GM21576 (cell line): ENCODE results near the gene DAB2IP.

Experiments used
- ATAC-seq: cut with Tn5 transposase; IDR thresholded peaks from one replicate; pipeline ENCODE4 v1.9.1; 2021; ENCODE audit warnings: mild to moderate bottlenecking, moderate library complexity; ENCODE audit not compliant: unreplicated experiment

Gene DAB2IP

DNA sequence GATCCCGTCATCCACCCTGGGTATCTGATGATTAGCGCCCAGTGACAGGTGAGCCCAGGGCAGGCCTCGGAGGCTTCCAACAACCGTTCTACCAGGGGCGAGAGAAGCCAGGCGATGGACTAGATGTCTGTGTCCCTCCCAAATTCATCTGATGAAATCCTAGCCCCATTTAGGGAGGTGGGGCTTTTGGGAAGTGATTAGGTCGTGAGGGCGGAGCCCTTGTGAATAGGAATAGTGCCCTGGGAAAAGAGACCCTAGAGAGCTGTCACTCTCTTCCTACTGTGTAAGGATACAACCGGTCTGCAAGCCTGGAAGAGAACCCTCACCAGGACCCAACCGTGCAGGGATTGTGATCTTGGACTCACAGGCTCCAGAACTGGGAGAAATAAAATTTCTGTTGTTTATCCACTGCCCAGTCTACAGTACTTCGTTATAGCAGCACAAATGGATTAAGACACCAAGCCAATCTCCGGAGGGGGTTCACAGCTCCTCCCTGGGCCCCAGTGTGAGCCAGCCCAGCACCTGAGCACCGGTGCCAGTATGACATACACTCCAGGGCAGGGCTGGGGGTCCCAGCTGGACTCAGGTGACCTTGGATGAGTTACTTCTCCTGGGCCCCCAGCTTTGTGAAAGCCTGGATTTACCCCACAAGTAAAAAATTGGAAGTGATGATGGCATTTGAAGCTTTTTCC is 162.2 kb downstream of the DAB2IP start:
- no peak for ATAC-seq

DNA sequence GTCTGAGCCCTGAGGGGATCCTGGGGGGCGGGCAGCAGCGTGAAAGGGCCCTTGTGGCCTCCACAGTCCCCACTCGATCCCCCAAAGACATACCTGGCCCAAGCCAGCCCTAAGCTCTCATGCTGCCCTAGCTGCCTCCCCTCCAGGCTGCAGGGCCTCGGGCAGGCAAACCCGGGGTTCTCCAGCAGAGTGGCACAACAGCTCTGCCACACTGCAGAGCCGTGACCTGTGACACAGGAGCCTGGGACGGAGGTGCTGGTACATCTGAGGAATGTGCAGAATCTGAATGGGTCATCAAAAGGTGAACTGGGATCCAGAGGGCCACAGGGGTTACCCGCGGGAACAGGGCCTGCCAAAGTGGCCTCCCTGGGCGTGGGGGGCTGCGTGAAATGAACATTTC is 163.2 kb downstream of the DAB2IP start:
- ATAC-seq = no peak

DNA sequence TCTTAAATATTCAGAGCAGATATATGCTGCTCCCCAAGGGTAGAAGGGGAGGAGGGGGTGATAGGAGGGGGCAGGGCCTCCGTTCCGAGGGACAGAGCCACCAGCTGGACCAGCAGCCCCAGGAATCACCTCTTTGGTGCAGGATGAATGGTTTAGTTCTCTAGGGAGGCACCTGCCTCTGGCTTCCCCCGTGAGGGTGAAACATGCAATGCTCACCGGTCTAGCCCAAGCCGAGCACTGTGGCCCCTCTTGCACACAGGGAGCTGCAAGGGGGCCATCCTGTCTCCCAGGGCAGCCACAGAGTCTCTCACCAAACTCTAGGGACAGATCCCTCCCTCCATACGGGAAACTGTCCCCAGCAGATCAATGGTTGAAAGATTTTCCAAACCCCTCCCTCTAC is 163.7 kb downstream of the DAB2IP start:
- no peak for ATAC-seq

DNA sequence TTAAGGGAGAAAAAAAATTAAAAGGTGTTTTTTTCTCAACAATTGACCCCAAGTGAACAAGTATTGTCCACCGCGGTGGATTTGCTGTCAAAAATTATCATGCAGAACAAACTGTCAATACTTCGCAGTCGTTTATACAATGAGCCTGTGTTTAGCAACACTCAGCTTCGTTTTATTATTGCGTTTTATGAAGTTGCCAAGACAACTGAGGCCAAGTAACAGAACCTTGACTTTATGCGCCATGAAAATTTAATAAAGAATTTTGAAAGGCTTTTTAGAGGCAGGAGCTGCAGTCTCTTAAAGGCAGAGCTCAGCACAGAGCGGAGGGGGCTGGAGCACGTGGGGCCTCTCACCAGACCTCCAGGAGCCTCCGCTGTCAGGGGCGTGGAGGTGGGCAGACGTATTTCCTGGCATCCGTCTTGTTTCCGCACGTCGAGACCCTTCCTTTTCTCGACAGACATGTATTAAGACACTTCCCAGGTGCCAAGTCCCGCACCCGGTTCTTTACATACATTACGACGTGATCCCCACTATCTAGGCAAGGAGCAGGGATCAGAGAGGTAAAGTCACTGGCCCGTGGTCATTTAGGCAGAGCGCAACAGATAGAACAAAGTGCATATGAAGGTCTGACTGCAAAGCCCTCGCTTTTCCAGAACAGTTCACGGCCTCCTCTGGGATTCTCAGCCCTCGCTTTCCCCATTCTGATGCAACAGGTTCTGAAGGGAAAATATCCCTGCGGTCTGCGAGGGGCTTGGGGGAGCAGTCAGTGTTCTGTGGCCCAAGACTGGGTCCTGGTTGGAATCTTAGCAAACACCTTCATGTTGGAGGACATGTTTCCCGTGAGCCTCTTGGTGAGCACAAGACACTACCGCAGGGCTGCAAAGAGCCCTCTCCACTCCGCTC is 164.4 kb downstream of the DAB2IP start:
- no peak for ATAC-seq

DNA sequence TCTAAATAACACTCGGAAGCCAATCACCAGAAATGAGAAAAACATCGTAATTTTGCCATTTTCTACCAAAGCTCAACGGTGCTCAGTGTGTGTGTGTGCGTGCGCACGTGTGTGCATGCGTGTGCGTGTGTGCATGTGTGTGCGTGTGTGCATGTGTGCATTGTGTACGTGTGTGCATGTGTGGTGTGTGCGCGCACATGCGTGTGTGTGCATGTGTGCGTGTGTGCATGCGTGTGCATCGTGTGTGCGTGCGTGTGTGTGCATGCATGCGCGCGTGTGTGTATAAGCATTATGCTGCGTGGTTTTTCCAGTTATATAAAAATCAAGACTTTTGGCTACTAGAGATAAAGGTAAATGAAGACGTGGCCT is 165.0 kb downstream of the DAB2IP start:
- no peak for ATAC-seq

DNA sequence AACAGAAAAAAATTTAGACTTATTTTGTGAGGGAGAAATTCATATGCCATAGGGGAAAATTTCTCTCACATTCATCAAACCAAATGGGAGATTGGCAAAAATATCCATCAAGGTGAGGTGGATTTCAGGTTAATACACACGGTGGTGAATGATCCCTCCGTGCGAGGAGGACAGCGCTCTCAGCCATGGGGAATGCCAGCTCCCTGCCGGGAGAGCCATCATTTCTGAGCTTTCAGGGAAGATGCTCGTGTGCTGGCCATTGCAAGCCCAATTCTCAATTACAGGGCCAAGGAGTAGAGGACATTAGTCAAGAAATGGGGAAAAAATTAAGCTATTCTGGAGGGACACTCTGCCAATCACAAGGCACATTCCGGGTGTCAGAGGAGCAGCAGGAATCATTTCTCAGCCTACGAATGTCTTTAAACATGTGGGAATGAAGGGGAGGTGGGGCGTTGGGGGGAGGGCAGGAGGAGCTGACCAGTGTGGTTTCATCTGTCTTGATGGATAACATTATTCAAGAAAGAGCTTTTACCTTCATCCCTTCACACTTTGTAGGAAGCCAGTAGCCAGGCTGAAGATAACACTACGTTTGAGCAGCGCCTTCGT is 165.5 kb downstream of the DAB2IP start:
- ATAC-seq = no peak

DNA sequence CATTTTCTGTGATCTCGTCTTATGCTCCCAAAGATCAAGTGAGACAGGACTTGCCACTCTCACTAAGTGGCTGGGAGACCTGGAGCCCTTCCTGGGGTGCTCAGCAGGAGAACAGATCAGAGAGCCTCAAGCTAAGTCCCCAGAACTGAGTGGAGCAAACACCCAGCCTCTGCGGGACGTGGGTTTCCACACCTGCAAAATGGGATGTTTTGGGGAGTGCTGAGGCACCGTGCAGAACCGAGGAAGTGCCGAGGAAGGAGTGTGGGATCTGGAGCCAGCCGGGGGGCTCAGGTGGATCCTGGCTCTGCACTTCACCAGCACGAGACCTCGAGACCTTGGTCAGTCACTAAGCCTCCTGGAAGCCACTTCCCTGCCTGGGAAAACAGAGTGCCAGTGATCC is 166.0 kb downstream of the DAB2IP start:
- no peak for ATAC-seq

DNA sequence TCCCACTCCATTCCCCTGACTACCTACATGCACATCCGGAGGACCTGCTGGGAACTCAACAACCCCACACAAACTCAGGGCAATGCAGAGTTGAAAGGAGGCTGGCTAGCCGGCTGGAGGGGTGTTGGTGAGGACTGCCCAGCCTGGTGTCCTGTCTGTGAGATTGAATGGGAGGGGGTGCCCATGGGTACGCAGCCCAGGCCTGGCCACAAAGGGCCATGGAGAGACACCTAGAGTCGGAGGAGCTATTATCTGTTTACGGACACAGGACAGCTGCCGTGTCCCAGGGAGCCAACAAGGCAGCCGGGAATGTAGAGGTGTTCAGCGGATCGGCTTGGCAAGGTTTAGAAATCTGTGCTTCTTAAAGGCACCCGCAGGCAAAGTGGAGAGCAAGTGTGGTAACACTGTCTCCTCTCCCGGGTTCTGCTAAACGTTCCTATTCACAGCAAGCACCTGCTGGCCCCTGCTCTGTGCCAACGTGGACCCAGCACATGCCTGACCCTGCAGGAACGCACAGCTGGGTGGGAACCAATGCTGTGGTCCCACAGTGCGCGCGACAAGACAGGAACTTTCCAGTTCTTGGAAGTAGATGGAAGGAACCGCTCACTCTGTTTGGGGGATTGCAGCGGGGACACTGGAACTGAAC is 166.7 kb downstream of the DAB2IP start:
- ATAC-seq = no peak

DNA sequence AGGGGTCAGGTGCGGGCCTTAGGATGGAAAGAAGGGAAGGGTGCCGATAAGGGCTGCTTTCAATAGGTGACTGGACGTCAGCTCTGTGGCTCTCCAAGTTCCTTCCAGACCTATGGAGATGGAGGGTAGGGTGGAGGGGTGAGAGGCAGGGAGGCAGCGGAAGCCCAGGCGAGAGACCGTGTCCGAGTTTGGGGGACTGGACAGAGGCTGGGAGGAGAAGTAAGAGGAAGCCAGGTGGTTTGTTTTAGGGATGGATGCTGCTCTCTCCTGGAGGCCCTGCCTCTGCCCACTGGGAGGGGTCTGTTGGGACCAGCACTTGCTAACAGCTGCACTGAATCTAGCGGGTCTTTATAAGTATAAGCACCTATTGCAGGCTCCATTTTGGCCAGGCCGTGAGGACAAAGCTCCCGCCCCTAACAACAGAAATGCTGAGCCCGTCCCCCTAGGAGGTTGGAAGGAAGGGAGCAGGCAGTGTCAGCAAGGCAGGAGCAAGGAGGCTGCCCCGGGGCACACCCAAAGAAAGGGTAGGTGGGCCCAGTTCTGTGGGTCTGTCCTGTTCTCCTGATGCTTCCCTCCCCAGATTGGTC is 167.5 kb downstream of the DAB2IP start:
- ATAC-seq = no peak

DNA sequence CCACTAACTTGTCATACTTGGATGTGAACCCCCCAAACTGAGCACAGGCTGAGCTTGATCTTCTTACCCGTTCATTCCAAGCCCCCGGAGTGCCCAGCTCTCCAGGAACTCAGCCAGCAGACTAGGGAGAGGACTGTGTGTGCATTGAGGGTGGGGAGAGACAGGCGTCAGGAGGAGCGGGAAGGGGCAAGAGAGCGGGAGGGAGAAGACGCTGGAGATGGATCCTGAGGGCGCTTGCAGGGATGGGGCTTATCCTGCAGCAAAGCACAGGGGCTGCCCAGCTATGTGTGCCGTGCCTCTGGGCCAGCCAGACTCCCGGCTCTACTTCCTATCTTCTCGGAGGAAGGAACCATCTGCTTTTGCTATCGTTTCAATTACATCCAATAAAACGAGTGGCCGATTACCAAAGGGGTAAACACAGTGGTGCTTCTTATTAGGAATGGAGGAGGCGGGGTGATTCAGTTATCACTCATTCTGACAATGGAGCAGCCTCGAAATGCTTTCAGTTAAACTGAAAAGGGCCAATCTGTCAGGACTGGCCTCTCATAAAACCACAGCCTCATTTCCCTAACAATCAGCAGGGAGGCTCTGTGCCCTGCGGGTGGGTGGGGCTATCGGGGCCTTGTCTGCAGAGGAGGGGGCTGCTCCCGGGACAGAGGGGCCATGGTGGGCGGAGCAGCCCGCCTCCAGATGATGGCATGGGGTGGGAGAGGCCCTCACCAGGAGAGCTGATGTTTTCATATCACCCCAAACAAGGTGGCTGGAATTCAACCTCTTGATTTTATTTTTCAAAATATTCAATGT is 168.2 kb downstream of the DAB2IP start:
- ATAC-seq = no peak

DNA sequence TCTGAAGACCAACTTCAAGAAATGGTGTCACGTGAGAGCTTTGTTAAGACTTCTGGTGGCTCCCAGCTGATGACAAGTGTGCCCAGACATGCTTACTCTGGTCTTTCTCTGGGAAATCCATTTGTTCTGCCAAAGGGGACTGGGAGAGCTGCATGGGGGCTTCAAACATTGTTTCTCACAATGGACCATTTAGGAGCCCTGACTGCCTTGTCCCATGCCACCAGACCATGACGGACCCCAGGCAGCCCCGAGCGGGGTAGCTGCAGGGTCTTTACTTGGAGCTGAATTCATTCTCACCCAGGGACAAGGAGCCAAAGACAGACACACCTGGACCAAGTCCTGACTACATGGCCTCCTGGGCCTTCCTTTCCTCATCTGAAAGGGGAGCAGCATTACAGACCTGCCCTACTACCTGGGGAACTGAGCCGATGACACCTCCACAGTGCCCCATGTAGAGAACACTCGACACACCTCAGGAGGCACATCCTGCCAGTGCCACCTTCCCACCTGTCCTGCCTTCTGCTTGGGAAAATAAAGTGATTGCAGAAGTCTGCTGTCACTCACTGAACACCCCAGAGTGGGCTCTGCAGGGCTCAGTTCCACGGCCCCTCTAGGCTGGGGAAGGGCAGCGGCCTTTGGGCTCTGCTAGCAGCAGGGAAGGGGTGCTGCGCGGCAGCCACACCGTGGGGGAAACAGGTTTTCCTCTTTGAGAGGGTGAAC is 169.0 kb downstream of the DAB2IP start:
- no peak for ATAC-seq

DNA sequence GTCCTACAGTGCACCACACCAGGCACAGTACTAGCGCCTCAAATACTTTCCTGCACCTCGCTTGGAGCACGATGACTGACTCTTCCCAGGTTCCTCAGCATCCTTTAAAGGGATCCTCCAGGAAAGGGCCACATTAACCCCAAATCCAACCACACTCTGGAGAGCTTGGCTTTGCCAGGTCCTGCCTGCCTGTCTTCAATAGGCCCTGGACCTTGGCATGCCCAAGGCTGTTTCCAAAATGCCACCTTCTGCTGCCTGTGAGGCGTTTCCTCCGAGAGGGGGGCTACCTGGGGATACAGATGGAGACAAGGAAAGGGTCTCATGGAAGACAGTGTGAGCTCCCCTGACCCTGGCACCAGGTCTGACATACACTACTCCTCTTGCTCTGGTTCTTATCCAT is 169.9 kb downstream of the DAB2IP start:
- ATAC-seq = no peak

DNA sequence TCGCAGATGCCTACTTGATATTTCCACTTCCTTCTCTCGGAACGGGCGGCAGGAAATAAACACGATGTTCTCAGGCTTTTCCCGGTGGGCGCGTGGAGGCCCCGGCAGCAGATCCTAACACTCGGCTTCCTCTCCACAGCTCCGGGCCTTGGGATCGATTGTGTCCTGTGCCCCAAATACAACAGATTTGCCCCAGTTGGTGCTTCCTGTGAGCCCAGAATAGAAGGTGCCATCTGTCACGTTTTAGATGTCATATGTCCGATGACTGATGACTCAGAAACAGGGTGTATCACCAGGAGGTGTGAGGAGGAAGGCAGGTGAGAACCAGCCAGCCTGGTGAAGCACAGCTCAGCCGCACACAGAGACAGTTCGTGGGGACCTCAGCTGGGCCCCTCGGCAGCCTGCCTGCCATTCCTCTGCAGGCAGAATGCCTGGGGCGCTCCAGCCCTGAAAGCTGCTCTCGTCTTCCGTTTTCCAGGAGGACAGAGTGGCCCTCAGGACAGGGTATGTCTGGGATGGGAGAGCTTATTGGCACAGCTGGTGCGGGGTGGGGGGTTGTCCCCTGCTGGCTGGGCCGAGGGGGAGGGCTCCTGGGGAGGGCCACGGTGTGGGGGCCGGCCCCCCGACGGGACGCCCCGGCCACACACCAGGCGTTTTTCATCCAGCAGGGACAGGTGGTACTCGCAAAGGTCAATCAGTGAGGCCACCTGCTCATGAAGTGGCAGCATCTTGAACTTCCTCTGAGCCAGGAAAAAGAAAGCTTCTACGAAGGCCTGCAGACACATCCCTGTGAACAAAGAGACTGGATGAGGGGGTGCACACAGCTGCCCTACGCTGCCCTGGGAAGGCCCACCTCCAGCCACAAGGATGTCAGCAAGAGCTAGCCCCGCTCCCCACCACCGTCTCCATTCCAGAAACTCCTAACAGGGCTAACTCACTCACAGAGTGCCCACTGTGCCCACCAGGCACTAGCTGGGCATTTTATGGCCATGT is 171.0 kb downstream of the DAB2IP start:
- ATAC-seq = no peak

DNA sequence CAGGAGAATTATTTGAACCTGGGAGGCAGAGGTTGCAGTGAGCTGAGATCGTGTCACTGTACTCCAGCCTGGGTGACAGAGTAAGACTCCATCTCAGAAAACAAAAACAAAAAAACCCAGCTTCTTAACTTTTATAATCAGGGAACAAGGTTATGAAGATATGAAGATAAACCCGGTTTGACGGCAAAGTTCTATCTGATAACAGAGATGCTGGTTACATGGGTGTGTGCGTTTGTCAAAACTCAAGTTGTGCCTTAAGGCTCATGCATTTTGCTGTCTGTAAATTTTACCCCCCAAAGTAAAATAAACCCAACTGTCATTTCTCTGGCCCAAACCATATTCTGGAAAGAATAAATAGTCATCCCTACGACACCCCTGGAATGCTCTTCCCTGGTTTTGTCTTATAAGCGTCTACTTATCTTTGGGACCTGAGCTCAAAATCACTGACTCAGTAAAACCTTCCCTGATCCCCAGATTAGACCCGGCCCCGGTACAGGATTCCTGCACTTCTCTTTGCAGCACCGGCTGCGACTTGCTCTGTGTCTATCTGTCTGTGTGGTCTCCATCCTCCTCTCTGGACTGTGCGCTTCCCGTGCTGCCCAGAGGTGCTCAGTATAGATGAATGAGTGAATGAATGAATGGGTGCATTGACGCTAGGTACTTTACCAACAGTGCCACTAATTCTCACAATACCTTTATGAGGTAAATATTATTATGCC is 172.2 kb downstream of the DAB2IP start:
- ATAC-seq = no peak

DNA sequence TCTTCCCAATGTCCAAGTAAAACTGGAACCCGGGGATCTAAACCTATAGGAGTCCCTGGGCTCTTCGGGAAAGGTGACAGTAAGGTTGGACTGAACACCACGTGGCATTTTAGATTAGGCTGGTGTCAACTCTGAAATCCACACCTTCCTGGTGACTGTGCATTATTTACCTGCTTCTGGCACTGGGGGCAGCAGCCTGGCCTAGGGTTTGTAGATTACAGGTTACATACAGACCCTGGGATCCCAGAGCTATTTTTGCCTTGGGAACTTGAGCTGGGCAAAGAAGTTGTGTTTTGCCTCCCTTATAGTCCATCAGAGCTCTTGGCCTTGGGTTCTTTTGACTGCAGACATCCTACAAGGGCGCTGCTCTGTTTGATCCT is 173.2 kb downstream of the DAB2IP start:
- ATAC-seq = no peak

DNA sequence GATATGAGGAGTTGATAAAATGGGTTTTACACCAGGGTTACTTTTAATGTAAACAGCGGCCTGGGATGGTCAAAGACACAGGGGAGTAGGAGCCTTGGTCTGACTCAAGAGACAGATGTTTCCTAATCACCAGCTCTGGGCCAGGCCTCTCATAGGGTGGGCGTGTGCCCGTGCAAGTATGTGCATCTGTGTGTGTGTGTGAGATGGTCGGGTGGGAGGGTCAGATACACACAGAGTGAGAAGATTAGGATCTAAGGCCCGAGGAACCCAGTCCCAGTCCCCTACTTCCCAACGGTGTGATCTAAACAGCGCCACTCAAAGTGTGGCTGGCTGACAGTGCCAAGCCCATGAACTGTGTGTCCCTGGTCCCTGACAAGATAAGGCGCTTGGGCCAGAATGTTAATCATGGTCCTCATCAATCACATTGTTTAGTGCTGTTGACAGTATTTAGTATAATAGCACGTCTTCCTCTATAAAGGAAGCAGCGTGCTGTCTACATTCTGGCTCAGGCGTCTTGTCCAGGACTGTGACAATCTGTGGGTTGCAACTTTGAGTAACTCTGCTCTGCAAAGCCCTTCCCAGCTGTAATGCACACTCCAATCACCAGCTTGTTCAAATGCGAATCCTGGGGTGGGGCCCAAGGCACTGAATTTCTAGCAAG is 173.7 kb downstream of the DAB2IP start:
- no peak for ATAC-seq

DNA sequence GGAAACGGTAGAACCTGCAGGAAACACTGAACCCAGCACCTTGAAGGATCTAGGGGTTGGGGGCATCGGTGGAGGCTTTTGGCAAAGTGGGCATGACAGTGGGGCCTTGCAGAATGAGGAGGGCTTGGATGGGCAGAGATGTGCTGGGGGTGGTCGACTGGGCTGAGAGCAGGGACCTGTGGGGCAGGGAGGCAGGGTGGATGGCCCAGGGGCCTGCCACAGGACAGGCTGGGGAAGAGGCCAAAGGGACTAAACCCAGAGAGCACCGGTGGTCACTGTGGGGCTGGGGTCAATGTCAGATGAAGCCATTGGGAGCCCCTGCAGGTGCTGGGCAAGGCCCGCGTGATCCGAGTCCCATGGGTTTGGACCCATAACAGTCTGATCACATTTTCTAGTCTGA is 175.3 kb downstream of the DAB2IP start:
- no peak for ATAC-seq
